Stomach (tissue), 9 donors: Measurements from ENCODE around the gene CNTN5. TPM values are rescaled to one million over a fixed set of nuclear protein-coding genes. Genes with fewer than 3 reads are reported as not detected.

Experiments used
- DNase-seq, 2 donors: peaks; one replicate each; pipeline versions ENCODE4 v3.0.0 to v3.0.0-alpha.2; 2013 to 2019
- H3K27ac ChIP-seq, 5 donors: fragments of 200-600 bp in 4 of 5; sonication (generic) in 4 of 5; one replicate each; pipeline ENCODE4 v1.5.1; 2013 to 2019; ENCODE audit warnings: mild to moderate bottlenecking in 1 of 5, moderate library complexity in 1 of 5
- H3K27me3 ChIP-seq, 3 donors: fragments of 200-600 bp; sonication (generic); one replicate each; pipeline ENCODE4 v1.5.1; 2017 to 2019; ENCODE audit warnings: mixed run types in 1 of 3
- H3K36me3 ChIP-seq, 4 donors: fragments of 200-600 bp; sonication (generic); 1 replicate in 3 of 4; 2 replicates in 1 of 4; pipeline ENCODE4 v1.5.1; 2016 to 2019
- H3K4me1 ChIP-seq, 4 donors: fragments of 200-600 bp; sonication (generic); one replicate each; pipeline ENCODE4 v1.5.1; 2016 to 2019
- H3K4me3 ChIP-seq, 4 donors: fragments of 200-600 bp; sonication (generic) in 3 of 4; one replicate each; pipeline ENCODE4 v1.5.1; 2016 to 2019; ENCODE audit warnings: mild to moderate bottlenecking in 1 of 4
- H3K9me3 ChIP-seq, 4 donors: fragments of 200-600 bp; sonication (generic); one replicate each; pipeline ENCODE4 v1.5.1; 2016 to 2019
- EP300 ChIP-seq: sonication (generic); formaldehyde crosslinking; IDR thresholded peaks from one replicate; pipeline ENCODE4 v1.6.1; 2017; ENCODE audit warnings: antibody characterized with exemption
- POLR2A ChIP-seq, 4 donors: fragments of 450-650 bp; IDR thresholded peaks; one replicate each; pipeline ENCODE4 v1.6.1; 2016; ENCODE audit warnings: antibody characterized with exemption in 4 of 4, control low read depth in 2 of 4, mild to moderate bottlenecking in 1 of 4, moderate library complexity in 1 of 4
- POLR2AphosphoS5 ChIP-seq, 3 donors: sonication (generic); formaldehyde crosslinking; IDR thresholded peaks; one replicate each; pipeline ENCODE4 v1.6.1; 2016; ENCODE audit warnings: antibody characterized with exemption in 3 of 3
- WGBS, 5 donors: extraction: QIAGEN DNeasy Blood & Tissue Kit in 3 of 5; methylation state at CpG; one replicate each; pipeline versions ENCODE4 v1.1.5 to v1.1.7; 2013 to 2018; 5-methylcytosine and 5-hydroxymethylcytosine counted together
- intact Hi-C: fragments of 100-400 bp; cut with DNase I; formaldehyde crosslinking; loops from one replicate; pipeline ENCODE4 v1.15.1; 2023; ENCODE audit warnings: low total_unique reads
- polyA plus RNA-seq, 3 donors: library from polyadenylated mRNA; stranded (reverse); fragments of 200-250 nt; gene quantifications; one replicate each; pipeline ENCODE4 v1.2.3, GENCODE V29; 2013
- total RNA-seq, 5 donors: library from RNA; depleted of rRNA; stranded (reverse); fragments of >200 nt; gene quantifications; one replicate each; pipeline versions ENCODE4 v1.1.0 to v1.2.3, GENCODE V29; 2014 to 2016
- TF ChIP-seq, protein P1 (sequence below), 7 experiments: fragments of 450-650 bp in 4 of 7; fragments of 200-600 bp in 3 of 7; sonication (generic) in 3 of 7; IDR thresholded peaks; one replicate each; pipeline ENCODE4 v1.5.1; 2016 to 2019; ENCODE audit warnings: antibody characterized with exemption in 7 of 7, control low read depth in 2 of 7, mild to moderate bottlenecking in 1 of 7
- donor health status: healthy with polysubstance abuse.
- donor health status: Bipolar disorder and iron deficiency.
- donor health status: healthy.

CNTN5 gene
- total and polyA plus RNA-seq, 8 donors: 0.05 to 9.9 TPM; not detected in 6

DNA sequence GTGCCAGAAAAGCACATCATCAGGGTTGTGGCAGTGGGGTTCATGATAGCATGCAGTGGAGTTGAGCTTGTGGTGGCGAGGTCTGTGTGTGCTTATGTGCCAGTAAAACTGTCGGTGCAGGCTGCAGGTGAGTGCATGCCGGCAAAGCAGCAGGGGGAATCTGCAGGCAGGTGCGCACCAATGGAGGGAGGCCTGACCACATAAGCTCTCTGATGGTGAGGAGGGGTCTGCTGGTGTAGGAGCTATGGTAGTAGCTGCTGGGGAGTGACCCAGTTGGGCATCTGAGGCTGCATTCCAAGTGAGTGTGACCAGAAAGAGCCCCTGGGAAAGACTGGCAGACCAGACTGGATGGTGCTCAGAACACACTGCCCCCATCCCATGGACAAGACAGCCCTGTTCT, 121.5 kb downstream of the CNTN5 start:
- no peak overlapping the region for H3K4me3 ChIP-seq
- H3K9me3 ChIP-seq: peaks cover 0 to 9% (median 0%) of the 10 kb centered on the region in 4 donors
- no peaks in the 10 kb centered on the region for H3K36me3 ChIP-seq
- no peak for DNase-seq
- no peaks in the 10 kb centered on the region for H3K27me3 ChIP-seq
- no peak for TF ChIP-seq EP300
- TF ChIP-seq, protein P1, sequence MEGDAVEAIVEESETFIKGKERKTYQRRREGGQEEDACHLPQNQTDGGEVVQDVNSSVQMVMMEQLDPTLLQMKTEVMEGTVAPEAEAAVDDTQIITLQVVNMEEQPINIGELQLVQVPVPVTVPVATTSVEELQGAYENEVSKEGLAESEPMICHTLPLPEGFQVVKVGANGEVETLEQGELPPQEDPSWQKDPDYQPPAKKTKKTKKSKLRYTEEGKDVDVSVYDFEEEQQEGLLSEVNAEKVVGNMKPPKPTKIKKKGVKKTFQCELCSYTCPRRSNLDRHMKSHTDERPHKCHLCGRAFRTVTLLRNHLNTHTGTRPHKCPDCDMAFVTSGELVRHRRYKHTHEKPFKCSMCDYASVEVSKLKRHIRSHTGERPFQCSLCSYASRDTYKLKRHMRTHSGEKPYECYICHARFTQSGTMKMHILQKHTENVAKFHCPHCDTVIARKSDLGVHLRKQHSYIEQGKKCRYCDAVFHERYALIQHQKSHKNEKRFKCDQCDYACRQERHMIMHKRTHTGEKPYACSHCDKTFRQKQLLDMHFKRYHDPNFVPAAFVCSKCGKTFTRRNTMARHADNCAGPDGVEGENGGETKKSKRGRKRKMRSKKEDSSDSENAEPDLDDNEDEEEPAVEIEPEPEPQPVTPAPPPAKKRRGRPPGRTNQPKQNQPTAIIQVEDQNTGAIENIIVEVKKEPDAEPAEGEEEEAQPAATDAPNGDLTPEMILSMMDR (IDR thresholded peaks at IDR 0.05): no peak
- TF ChIP-seq POLR2A (IDR thresholded peaks at IDR 0.05): no peak
- no peak for TF ChIP-seq POLR2AphosphoS5 (IDR thresholded peaks at IDR 0.05)
- no peaks in the 10 kb centered on the region for H3K4me1 ChIP-seq
- intact Hi-C loops: no loop called here
- no peak overlapping the region for H3K27ac ChIP-seq
- WGBS, 5 donors: 58 to 83% (median 73%) methylated on average over 4 of the region's 4 CpGs

DNA sequence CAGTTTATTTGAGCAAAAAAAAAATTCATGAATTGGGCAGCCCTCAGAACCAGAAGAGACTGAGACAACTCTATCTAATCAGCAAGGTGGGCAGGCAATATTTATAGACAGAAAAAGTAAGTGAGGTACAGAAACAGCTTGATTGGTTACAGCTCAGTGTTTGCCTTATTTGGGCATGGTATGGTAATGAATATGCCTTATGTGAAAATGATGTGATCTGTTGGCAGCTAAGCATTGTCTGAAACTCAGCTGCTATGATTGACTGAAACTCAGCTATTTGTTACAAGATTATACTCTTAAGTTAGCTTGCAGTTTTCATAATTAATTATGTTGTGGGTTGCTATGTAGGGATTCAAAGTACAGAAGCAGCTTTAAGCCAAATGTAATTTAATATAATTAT, 127.6 kb downstream of the CNTN5 start:
- Histone ChIP-seq H3K36me3 (no peaks in the 10 kb centered on the region), H3K4me1 (no peaks in the 10 kb centered on the region), H3K9me3 (peaks cover 0 to 3% (median 0%) of the 10 kb centered on the region in 4 donors), H3K27ac (no peak overlapping the region), H3K4me3 (no peak overlapping the region), H3K27me3 (no peaks in the 10 kb centered on the region)
- TF ChIP-seq POLR2AphosphoS5 (IDR thresholded peaks at IDR 0.05) (no peak), EP300 (no peak), POLR2A (IDR thresholded peaks at IDR 0.05) (no peak)
- TF ChIP-seq, protein P1 (IDR thresholded peaks at IDR 0.05): no peak
- DNase-seq: no peak
- intact Hi-C loops: no loop called here

DNA sequence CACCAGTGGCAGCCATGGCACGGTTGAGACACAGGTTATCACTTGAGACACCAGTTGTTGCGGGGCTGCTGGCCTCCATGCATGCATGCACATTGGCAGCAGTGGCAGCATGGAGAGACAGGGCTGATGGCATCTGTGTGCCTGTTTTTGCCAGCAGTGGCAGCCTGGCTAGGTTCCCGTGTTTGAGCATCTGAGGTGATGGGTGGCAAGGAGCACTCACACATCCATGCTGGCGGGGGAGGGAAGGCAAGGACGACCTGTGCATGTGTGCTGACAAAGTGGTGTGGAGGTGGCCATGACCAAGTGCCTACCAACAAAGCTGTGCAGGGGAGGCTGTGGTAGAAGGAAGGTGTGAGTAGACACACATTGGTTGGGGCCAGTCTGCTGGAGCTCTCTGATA, 133.5 kb downstream of the CNTN5 start:
- no peak for DNase-seq
- WGBS, 5 donors: 53 to 86% (median 72%) methylated on average over 5 of the region's 5 CpGs
- intact Hi-C loops: no loop called here
- TF ChIP-seq EP300: no peak
- no peak for TF ChIP-seq POLR2A (IDR thresholded peaks at IDR 0.05)
- no peak for TF ChIP-seq POLR2AphosphoS5 (IDR thresholded peaks at IDR 0.05)
- TF ChIP-seq, protein P1 (IDR thresholded peaks at IDR 0.05): no peak
- no peaks in the 10 kb centered on the region for H3K36me3 ChIP-seq
- H3K4me3 ChIP-seq: no peak overlapping the region
- peaks cover 0 to 6% (median 0%) of the 10 kb centered on the region in 4 donors for H3K9me3 ChIP-seq
- no peaks in the 10 kb centered on the region for H3K4me1 ChIP-seq
- H3K27ac ChIP-seq: no peak overlapping the region
- H3K27me3 ChIP-seq: no peaks in the 10 kb centered on the region

DNA sequence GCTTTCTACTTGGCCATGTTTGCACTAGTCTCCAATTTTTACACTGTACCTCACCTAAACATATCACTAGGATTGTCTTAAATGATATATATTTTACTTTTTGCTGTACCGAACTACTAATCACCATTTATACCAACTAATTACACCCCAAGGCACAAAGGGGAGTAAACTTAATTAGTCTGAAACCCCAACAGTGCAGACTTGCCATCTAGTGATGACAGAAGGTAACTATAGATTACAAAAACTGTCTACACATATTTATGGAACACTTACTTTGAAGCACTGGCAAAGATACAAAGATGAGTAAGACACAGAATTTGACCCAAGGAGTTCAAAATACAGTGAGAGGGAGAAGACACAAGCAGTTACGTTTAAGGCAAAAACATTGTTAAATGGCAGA, 139.7 kb downstream of the CNTN5 start:
- intact Hi-C loops: no loop called here

More for the DNA sequence above, 139.7 kb downstream of the CNTN5 start:
- Histone ChIP-seq H3K36me3 (no peaks in the 10 kb centered on the region), H3K9me3 (no peaks in the 10 kb centered on the region), H3K27me3 (no peaks in the 10 kb centered on the region), H3K4me3 (no peak overlapping the region), H3K27ac (no peak overlapping the region), H3K4me1 (no peaks in the 10 kb centered on the region)
- TF ChIP-seq, protein P1 (IDR thresholded peaks at IDR 0.05): no peak
- TF ChIP-seq POLR2A (IDR thresholded peaks at IDR 0.05) (no peak), POLR2AphosphoS5 (IDR thresholded peaks at IDR 0.05) (no peak), EP300 (no peak)
- 45 to 76% (median 58%) methylated on average over 2 of the region's 2 CpGs for WGBS, 5 donors
- DNase-seq: no peak
